ENCODE data around the gene GPR146.

- TF ChIP-seq CTCF (IDR thresholded peaks at IDR 0.05) = no peak
- TF ChIP-seq POLR2A (IDR thresholded peaks at IDR 0.05) = no peak
These were observed 47.3 kb downstream of the GPR146 start for GRCh38 chr7:1091644-1092027.

Measured in right lobe of liver (tissue), 4 donors.